Ramos (cell line): ENCODE measurements around the gene ASCC1.
"Not testable (repeated sequence)": the region's sequence is repeated elsewhere in the genome, so short reads cannot be mapped to it uniquely, and the experiment has no call there.

Experiments used
- in situ Hi-C: fragments of 300-500 bp; cut with MboI; formaldehyde crosslinking; loops from one replicate; pipeline ENCODE4 v1.14.3; 2022; ENCODE audit warnings: low sequenced_read_pairs; ENCODE audit not compliant: unreplicated experiment

The ASCC1 gene

DNA sequence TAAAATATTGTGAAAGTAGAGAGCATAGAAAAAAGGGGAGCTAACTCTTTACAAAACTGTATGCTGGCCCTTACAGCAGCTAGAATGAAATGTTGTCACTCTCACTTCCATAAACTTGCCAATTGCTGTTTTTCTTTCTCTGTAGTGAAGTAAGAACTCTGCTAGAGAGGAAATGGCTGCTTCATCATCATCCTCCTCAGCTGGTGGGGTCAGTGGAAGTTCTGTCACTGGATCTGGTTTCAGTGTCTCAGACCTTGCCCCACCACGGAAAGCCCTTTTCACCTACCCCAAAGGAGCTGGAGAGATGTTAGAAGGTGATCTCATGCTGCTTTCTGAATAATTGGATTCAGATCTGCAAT is 7.6 kb upstream of the ASCC1 start:
- in situ Hi-C loops: loop anchor here (5.0 kb wide), 1 partner anchor 109 kb away; no protein-coding TSS in a partner anchor

GRCh38 chr10:72221278-72221677 is 5.2 kb upstream of the ASCC1 start:
- in situ Hi-C loops: loop anchor here (5.0 kb wide), 1 partner anchor 111 kb away; no protein-coding TSS in a partner anchor

DNA sequence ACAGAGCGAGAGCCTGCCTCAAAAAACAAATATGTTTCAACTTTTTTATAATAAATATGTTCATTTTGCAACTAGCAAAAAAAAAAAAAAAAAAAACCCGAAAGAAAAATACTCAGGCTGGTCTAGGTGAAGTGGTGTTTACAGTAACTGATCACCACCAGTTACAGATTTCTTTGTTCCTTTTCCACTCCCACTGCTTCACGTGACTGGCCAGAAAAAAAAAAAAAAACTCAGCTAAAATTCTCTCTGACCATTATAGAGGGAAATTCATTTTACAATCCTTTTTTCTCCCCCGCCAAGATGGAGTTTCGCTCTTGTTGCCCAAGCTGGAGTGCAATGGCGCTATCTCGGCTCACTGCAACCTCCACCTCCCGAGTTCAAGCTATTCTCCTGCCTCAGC is 4.6 kb upstream of the ASCC1 start:
- in situ Hi-C loops: loop anchor here (5.0 kb wide), 1 partner anchor 112 kb away; no protein-coding TSS in a partner anchor

DNA sequence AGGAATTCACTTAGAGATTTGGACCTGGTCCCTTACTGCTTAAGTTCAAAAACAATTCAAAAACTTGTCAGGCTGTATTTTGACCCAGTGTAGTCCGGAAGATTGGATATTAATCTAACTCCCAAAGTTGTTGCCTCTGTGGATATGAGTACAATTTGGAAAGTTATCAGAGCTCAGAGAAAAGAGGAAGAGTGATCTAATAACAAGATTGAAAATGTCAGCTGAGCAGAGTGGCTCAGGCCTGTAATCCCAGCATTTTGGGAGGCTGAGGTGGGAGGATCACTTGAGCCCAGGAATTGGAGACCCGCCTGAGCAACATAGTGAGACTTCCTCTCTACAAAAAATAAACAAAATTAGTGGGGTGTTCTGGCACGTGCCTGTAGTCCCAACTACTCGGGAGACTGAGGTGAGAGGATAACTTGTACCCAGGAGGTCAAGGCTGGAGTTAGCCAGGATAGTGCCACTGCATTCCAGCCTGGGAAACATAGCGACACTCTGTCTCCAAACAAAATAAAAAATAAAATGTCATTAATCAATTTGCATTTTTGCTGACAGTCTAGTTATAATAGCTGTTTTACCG is 3.2 kb upstream of the ASCC1 start:
- in situ Hi-C loops: no loop called here

- in situ Hi-C loops: no loop called here
These were observed 2.6 kb upstream of the ASCC1 start for GRCh38 chr10:72218726-72219125.

DNA sequence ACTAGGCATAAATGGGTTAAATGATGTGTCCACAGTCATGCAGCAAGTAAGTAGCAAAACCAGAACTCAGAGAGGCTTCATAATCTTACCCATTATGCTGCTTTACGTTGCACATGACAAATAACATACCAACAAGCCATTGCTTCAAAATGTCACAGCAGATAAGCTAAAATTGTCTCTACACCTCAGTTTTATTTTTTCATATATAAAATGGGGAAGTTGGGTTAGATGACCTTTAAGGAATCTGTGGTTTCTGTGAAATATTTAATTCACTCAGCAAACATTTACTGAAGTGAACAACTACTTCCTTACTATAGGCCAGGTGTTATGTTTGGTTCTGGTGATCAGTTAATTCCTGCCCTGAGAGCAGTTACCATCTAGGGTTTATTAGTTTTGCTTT is 2.2 kb upstream of the ASCC1 start:
- in situ Hi-C loops: no loop called here

DNA sequence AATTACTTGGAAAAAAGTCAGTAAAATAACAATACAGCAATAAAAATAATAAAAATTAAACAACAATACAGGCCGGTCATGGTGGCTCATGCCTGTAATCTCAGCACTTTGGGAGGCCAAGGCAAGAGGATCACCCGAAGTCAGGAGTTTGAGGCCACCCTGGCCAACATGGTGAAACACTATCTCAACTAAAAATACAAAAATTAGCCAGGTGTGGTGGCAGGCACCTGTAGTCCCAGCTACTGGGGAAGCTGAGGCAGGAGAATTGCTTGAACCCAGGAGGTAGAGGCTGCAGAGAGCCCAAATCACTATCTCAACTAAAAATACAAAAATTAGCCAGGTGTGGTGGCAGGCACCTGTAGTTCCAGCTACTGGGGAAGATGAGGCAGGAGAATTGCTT is 4.2 kb downstream of the ASCC1 start:
- in situ Hi-C loops: not testable (repeated sequence)

GRCh38 chr10:72211381-72211780 is 4.7 kb downstream of the ASCC1 start:
- in situ Hi-C loops: not testable (repeated sequence)

DNA sequence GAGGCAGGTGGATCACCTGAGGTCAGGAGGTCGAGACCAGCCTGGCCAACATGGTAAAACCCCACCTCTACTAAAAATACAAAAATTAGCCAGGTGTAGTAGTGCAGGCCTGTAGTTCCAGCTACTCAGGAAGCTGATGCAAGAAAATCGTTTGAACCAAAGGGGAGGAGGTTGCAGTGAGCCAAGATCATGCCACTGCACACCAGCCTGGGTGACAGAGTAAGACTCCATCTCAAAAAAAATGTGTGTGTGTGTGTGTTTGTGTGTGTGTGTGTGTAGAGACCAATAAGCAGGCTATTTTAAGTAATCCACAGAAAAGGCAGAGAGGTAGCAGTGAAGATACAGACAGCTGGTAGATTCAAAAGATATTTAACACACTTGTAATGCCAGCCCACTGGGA is 7.5 kb downstream of the ASCC1 start:
- in situ Hi-C loops: not testable (repeated sequence)

DNA sequence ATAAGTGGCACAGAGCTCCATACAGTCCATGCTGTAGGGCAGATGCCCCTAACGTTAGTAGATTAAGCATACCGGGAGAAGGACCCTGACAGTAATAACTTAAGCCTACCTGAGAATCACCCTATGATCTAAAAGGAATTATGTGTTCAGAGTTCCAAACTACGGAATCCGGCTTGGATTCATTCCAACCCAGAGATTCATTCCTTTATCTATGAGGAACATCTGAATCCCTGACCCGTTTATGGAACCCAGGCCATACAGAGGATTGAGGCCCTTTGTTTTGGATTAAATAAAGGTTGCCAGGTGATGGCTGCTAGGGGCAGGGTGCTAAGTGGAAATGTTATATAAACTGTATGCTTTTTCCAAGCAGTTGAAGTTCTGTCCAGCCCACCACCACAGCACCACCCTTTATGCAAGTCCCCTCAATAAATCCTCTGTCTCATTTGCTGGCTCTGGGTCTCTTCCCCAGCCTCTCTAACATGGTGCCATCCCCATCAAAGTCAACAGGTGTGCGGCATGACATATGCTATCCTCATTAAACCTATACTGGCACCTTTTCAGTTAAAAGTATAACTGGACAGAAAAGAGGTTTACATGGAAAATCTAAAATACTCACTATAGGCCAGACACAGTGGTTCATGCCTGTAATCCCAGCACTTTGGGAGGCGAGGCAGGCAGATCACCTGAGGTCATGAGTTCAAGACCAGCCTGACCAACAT is 9.4 kb downstream of the ASCC1 start:
- in situ Hi-C loops: no loop called here

DNA sequence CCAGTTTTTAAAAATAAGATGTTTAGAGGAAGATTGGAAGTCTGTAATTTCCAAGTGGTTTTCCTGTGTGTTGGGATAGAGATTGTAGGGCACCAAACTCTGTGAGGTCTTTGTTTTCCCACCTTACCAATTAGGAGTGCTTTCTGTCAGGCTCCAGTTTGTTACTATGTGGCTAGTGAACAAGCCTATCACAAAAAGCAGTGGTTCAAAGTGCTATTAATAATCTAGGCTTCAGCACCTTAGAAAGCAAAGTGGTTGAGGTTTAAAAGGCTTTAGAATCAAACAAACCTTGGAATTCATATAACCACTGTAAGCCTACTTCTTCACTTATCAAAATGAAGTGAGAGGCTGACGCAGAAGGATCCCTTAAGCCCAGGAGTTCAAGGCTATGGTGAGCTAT is 11.4 kb downstream of the ASCC1 start:
- in situ Hi-C loops: no loop called here

DNA sequence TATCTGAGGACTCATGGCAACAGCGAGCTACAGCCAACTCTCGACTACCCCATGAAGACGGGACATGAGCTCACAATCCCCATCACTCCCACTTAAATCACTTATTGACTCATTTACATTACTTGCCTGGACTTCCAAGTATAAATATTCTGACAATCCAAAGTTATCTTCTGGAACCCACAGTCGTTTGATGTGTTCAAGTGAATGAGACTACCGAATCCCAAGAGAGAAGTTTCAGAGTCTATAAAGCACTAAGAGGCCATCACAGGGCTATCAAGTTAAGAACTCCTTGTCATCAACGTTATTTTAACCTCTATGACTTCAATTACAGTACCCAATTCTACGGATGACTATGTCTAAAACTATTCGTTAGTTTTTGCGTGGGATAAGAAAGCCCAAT is 11.8 kb downstream of the ASCC1 start:
- in situ Hi-C loops: no loop called here

- in situ Hi-C loops: no loop called here
These were observed 14.8 kb downstream of the ASCC1 start for GRCh38 chr10:72201293-72201692.

DNA sequence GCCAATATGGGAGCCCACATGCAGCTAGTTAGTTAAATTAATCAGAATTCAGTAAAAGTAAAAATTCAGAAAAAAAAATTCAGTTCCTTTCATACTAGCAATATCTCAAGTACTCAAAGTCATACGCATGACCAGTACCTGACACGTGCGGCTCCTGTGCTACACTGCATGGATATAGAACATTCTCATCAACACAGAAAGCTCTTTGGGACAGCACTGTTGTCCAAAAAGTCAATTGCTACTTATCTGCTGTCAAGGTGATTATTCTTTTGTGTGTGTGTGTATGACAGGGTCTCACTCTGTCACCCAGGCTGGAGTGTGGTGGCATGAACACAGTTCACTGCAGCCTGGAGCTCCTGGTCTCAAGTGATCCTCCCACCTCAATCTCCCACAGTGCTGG is 15.2 kb downstream of the ASCC1 start:
- in situ Hi-C loops: no loop called here

DNA sequence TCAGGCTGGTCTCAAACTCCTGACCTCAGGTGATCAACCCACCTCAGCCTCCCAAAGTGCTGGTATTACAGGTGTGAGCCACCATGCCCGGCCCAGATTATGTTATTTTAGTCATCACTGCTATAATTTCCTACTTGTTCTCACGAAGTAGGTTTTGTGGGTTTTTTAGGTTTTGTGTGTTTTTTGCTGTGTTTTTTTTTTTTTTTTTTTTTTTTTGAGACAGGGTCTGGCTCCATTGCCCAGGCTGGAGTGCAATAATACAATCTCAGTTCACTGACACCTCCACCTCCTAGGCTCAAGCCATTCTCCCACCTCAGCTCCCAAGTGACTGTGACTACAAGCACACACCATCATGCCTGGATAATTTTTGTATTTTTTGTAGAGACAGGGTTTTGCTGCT is 21.1 kb downstream of the ASCC1 start:
- in situ Hi-C loops: no loop called here

DNA sequence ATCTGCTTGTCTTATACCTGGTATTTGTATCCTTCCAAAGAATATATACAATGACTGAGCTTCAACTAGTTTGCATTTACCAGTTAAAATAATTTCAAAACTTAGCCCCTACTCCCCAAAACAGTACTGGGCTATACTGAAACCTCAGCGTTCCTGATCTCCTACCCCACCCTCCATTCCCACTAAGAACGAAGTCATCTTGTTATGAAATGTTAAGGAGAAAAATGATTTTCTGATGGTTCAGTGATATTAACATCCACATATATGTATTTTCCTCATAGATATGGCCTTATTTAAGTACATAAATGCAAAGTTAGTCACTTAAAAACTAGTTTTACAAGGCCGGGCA is 29.1 kb downstream of the ASCC1 start:
- in situ Hi-C loops: no loop called here

DNA sequence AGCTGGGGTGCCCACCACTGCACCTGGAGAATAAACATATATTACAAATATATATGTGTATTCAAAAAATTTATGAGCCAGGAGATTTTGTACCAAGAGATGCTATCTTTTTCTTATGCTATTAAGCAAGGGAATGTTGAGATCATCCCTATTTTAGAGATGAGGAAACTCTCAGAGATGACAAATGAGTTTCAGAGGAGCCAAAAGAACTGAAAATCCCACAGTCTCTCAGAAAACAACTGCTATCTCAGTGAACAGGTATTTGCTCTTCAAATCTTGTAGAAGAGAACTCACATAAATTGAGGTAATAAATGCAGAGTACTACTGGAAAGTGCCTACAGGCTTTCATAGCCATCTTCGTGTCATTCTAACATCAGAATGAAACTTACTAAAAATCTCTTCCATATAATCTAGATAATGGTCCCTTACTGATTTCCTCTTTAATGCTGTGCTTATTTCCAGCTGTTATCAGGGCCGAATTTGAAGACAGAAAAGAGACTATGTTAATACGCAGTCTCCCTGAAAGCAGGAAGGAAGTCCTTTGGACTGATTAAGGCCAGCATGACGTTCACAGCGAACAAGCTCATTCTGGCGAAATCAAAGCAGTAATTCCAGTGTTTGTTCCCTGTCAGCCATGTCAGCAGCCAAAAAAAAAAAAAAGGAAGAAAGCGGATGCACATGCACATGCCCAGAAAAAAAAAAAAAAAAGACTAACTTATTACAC is 29.7 kb downstream of the ASCC1 start:
- in situ Hi-C loops: no loop called here

GRCh38 chr10:72184156-72184555 is 31.9 kb downstream of the ASCC1 start:
- in situ Hi-C loops: no loop called here

DNA sequence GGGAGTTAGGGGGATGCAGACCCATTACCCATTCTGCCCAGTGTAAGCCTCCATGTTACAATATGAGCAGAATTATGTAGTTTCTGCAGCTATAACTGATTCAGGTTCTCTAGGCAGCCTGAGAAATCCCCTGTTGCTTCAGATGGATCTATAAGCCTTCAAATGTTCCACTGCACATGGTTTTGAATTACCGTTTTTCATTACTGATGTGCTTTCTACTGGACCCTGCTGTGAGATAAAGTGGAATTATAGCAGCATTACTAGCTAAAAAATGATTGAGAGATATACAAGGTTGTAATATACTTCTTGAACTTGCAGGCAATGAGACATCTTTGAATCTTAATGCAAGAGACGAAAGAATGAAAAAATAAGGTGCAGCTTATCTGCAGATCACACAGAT is 38.6 kb downstream of the ASCC1 start:
- in situ Hi-C loops: no loop called here

DNA sequence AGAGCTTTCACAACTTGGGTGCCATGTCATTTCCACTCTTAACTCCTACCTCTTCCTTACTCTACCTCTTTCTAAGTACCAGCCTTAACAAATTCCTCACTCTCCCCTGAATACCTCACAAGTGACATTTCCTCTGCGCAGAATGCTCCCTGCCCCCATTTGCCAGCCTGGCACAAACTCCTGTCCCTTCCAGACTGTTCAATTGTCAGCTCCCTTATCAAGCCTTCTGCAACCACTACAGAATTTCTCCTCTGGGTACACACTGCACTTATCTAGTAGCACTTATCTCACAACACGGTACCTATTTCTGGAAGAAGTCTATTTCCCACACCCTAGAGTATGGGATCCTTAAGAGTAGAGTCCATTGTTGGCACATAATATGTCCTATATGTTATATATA is 39.4 kb downstream of the ASCC1 start:
- in situ Hi-C loops: no loop called here

DNA sequence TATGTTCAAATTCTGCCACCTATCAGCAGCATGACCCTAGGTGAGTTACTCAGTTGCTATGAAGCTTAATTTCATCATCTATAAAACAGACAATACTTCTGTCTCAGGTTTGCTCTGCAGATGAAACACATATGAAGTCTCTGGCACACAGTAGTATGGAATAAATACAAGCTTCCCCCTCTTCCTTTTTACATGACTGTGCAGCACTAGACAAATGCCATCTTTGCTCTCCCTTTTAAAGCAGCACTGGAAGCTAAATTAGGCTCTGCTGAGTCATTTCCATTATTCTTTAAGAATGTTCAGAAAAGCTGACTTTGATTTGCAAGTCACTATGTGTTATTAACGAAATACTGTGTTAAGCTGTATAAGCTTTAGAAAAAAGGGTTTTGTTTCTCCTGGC is 40.9 kb downstream of the ASCC1 start:
- in situ Hi-C loops: no loop called here

- in situ Hi-C loops: no loop called here
These were observed 41.8 kb downstream of the ASCC1 start for GRCh38 chr10:72174297-72174662.
